ENCODE measurements around the gene CCNDBP1.
A peak's percentile ranks its signal among the peaks of the same experiment; 100 is the strongest.

GRCh38 chr15:43204016-43204901 is 19.1 kb downstream of the CCNDBP1 start:
- TF ChIP-seq CTCF (IDR thresholded peaks at IDR 0.05; ENCODE audit: low read length) (peak; percentile 76), EZH2 (optimal IDR thresholded peaks at IDR 0.05; ENCODE audit: low read depth, low read length) (no peak), EZH2phosphoT487 (IDR thresholded peaks at IDR 0.05; ENCODE audit: low read length) (no peak)

All from MM.1S (cell line).